Fibroblast of lung (primary cell): ENCODE data around the gene FILIP1L. TPM values are rescaled to one million over a fixed set of nuclear protein-coding genes. Genes with fewer than 3 reads are reported as not detected.
A peak's percentile ranks its signal among the peaks of the same experiment; 100 is the strongest.

Source experiments
- DNase-seq, 2 donors: peaks; one replicate each; pipeline versions ENCODE4 v3.0.0 to v3.0.0-alpha.2; 2010; ENCODE audit warnings: low read depth in 2 of 2
- H2AFZ ChIP-seq: 2 replicates; pipeline ENCODE4 v1.5.1; 2012; ENCODE audit warnings: low read length, control low read depth, inconsistent platforms
- H3K27ac ChIP-seq: 2 replicates; pipeline ENCODE4 v1.5.1; 2011; ENCODE audit warnings: low read length, control low read depth; ENCODE audit not compliant: insufficient read depth
- H3K27me3 ChIP-seq: 2 replicates; pipeline ENCODE4 v1.5.1; 2011; ENCODE audit warnings: mild to moderate bottlenecking, low read length; ENCODE audit not compliant: control insufficient read depth, insufficient read depth
- H3K36me3 ChIP-seq: 2 replicates; pipeline ENCODE4 v1.5.1; 2011; ENCODE audit warnings: low read length; ENCODE audit not compliant: control insufficient read depth, insufficient read depth
- H3K4me1 ChIP-seq: 2 replicates; pipeline ENCODE4 v1.5.1; 2011; ENCODE audit warnings: low read length; ENCODE audit not compliant: control insufficient read depth, insufficient read depth; ENCODE audit errors: extremely low read depth
- H3K4me2 ChIP-seq: 2 replicates; pipeline ENCODE4 v1.5.1; 2011; ENCODE audit warnings: low read length, control low read depth; ENCODE audit not compliant: insufficient read depth; ENCODE audit errors: extremely low read depth
- H3K4me3 ChIP-seq, 4 experiments: fragments of 200-600 bp in 1 of 4; sonication (generic) in 1 of 4; replicated peaks in 1 of 4; 2 replicates each; pipeline ENCODE4 v1.5.1; 2011 to 2016; ENCODE audit warnings: low read length in 4 of 4, low read depth in 3 of 4, mild to moderate bottlenecking in 3 of 4, control low read depth in 2 of 4, inconsistent platforms in 1 of 4, mixed read lengths in 1 of 4; ENCODE audit not compliant: insufficient read depth in 1 of 4; ENCODE audit errors: control extremely low read depth in 1 of 4
- H3K79me2 ChIP-seq: 2 replicates; pipeline ENCODE4 v1.5.1; 2012; ENCODE audit warnings: mild to moderate bottlenecking, low read length, inconsistent platforms; ENCODE audit not compliant: control insufficient read depth, insufficient read depth
- H3K9ac ChIP-seq: 2 replicates; pipeline ENCODE4 v1.5.1; 2011; ENCODE audit warnings: mild to moderate bottlenecking, low read length, control low read depth; ENCODE audit not compliant: insufficient read depth
- H3K9me3 ChIP-seq: 2 replicates; pipeline ENCODE4 v1.5.1; 2012; ENCODE audit warnings: low read depth, low read length; ENCODE audit not compliant: control insufficient read depth, insufficient read depth
- H4K20me1 ChIP-seq: 2 replicates; pipeline ENCODE4 v1.5.1; 2011; ENCODE audit warnings: low read length; ENCODE audit not compliant: control insufficient read depth, insufficient read depth; ENCODE audit errors: extremely low read depth
- EZH2 ChIP-seq: IDR thresholded peaks from 2 replicates; pipeline ENCODE4 v1.5.1; 2012; ENCODE audit warnings: low read length, control low read depth, mild to moderate bottlenecking; ENCODE audit errors: missing control alignments
- polyA plus RNA-seq, 2 donors: library from polyadenylated mRNA; depleted of rRNA in 1 of 2; stranded (reverse) in 1 of 2; unstranded in 1 of 2; fragments of >200 nt; gene quantifications; 2 replicates each; pipeline ENCODE4 v1.2.1, GENCODE V29; 2011 to 2012; ENCODE audit warnings: missing spikeins in 1 of 2
- total RNA-seq: library from RNA; depleted of rRNA; stranded (reverse); fragments of >200 nt; gene quantifications from 2 replicates; pipeline ENCODE4 v1.2.1, GENCODE V29; 2014
- TF ChIP-seq, protein P1 (sequence below), 2 donors: IDR thresholded peaks in 1 of 2; conservative IDR thresholded peaks in 1 of 2; 1 replicate in 1 of 2; 2 replicates in 1 of 2; pipeline ENCODE4 v1.5.1; 2011 to 2012; ENCODE audit warnings: low read length in 2 of 2, control low read depth in 1 of 2, inconsistent platforms in 1 of 2, low read depth in 1 of 2, mild to moderate bottlenecking in 1 of 2

Gene FILIP1L
- total and polyA plus RNA-seq, 2 donors (not counting 1 experiment from before 2014, with no cell fraction given): 92.8 to 126 TPM

GRCh38 chr3:99850608-99851007 is 263.7 kb downstream of the FILIP1L start:
- no peak overlapping the region for H3K4me3 ChIP-seq
- no peaks in the 10 kb centered on the region for H3K36me3 ChIP-seq
- no peaks in the 10 kb centered on the region for H3K27me3 ChIP-seq
- no peak overlapping the region for H3K4me2 ChIP-seq
- peaks cover 5% of the 10 kb centered on the region for H3K4me1 ChIP-seq
- peaks cover 45% of the 10 kb centered on the region for H3K79me2 ChIP-seq
- H3K9ac ChIP-seq: no peak overlapping the region
- no peak for TF ChIP-seq EZH2
- TF ChIP-seq, protein P1, sequence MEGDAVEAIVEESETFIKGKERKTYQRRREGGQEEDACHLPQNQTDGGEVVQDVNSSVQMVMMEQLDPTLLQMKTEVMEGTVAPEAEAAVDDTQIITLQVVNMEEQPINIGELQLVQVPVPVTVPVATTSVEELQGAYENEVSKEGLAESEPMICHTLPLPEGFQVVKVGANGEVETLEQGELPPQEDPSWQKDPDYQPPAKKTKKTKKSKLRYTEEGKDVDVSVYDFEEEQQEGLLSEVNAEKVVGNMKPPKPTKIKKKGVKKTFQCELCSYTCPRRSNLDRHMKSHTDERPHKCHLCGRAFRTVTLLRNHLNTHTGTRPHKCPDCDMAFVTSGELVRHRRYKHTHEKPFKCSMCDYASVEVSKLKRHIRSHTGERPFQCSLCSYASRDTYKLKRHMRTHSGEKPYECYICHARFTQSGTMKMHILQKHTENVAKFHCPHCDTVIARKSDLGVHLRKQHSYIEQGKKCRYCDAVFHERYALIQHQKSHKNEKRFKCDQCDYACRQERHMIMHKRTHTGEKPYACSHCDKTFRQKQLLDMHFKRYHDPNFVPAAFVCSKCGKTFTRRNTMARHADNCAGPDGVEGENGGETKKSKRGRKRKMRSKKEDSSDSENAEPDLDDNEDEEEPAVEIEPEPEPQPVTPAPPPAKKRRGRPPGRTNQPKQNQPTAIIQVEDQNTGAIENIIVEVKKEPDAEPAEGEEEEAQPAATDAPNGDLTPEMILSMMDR (conservative IDR thresholded peaks at IDR 0.05 in 1 of 2, IDR thresholded peaks at IDR 0.05 in 1 of 2; ENCODE audit: low read depth in 1 of 2, low read length in 2 of 2): no peak
- DNase-seq: peak in 1 of 2 donors; percentile 48
- H4K20me1 ChIP-seq: no peaks in the 10 kb centered on the region
- no peak overlapping the region for H3K27ac ChIP-seq
- H3K9me3 ChIP-seq: no peaks in the 10 kb centered on the region
- H2AFZ ChIP-seq: no peak overlapping the region

GRCh38 chr3:99848433-99848832 is 265.9 kb downstream of the FILIP1L start:
- peaks cover 19% of the 10 kb centered on the region for H3K4me1 ChIP-seq
- DNase-seq: no peak
- H3K4me2 ChIP-seq: no peak overlapping the region
- H3K79me2 ChIP-seq: peaks cover 31% of the 10 kb centered on the region
- no peaks in the 10 kb centered on the region for H3K36me3 ChIP-seq
- H2AFZ ChIP-seq: no peak overlapping the region
- H4K20me1 ChIP-seq: no peaks in the 10 kb centered on the region
- H3K27me3 ChIP-seq: no peaks in the 10 kb centered on the region
- TF ChIP-seq, protein P1 (conservative IDR thresholded peaks at IDR 0.05 in 1 of 2, IDR thresholded peaks at IDR 0.05 in 1 of 2; ENCODE audit: low read depth in 1 of 2, low read length in 2 of 2): no peak
- TF ChIP-seq EZH2: no peak
- no peak overlapping the region for H3K27ac ChIP-seq
- no peaks in the 10 kb centered on the region for H3K9me3 ChIP-seq
- H3K4me3 ChIP-seq: no peak overlapping the region
- H3K9ac ChIP-seq: no peak overlapping the region

DNA sequence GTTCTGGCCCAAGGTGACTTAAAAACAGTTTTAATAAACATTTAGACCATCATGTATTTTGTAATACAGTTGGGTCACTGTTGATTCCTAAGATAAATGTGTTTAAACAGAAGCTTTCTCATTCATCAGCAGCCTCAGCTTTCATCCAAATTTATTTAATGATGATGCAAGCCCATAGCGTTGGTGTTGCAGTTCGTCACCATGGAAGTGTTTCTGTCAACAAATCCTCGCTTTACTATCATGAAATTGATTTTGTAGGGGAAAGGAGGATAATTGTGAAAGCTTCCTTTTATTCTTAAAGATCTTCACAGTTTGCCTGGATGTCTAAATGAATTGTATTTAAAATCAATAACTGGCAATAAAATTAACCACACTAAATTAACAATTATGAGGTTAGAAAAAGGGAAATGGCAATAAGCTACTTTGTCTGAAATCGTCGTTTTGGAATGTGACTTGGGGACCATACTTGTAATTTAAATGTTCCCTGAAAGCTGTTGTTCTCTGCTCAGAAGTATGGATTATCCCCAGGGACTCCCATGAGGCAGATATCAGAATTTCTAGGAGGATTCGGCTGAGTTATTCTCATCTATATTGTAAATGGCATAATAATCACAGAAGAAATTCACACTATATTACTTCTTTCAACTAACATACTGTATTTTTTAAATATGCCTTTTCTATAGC is 267.7 kb downstream of the FILIP1L start:
- H3K36me3 ChIP-seq: no peaks in the 10 kb centered on the region
- no peak overlapping the region for H3K4me3 ChIP-seq
- H3K9me3 ChIP-seq: no peaks in the 10 kb centered on the region
- no peak overlapping the region for H3K4me2 ChIP-seq
- peak; percentile 74 to 75 for DNase-seq
- H3K9ac ChIP-seq: no peak overlapping the region
- H4K20me1 ChIP-seq: no peaks in the 10 kb centered on the region
- no peaks in the 10 kb centered on the region for H3K27me3 ChIP-seq
- peaks cover 19% of the 10 kb centered on the region for H3K4me1 ChIP-seq
- no peak overlapping the region for H2AFZ ChIP-seq
- TF ChIP-seq EZH2: no peak
- TF ChIP-seq, protein P1 (conservative IDR thresholded peaks at IDR 0.05 in 1 of 2, IDR thresholded peaks at IDR 0.05 in 1 of 2; ENCODE audit: low read depth in 1 of 2, low read length in 2 of 2): no peak
- H3K79me2 ChIP-seq: peaks cover 25% of the 10 kb centered on the region
- H3K27ac ChIP-seq: peak overlapping the region; percentile 52
